Smooth muscle cell (in vitro differentiated cells): ENCODE measurements around the gene LILRB3. TPM values are rescaled to one million over a fixed set of nuclear protein-coding genes. Genes with fewer than 3 reads are reported as not detected.

Experiments
- DNase-seq: peaks from one replicate; lab custom pipeline; 2025; ENCODE audit not compliant: unreplicated experiment; lab: John Stamatoyannopoulos, UW
- H2AFZ ChIP-seq: fragments of 200-600 bp; sonication (generic); 2 replicates; pipeline ENCODE4 v1.6.0; 2016; ENCODE audit warnings: antibody characterized with exemption, low read depth, mild to moderate bottlenecking
- H3F3A ChIP-seq: fragments of 200-600 bp; sonication (generic); 2 replicates; pipeline ENCODE4 v1.6.0; 2017; ENCODE audit warnings: antibody characterized with exemption, low read depth
- H3K27ac ChIP-seq: fragments of 200-600 bp; sonication (generic); 2 replicates; pipeline ENCODE4 v1.5.1; 2016; ENCODE audit warnings: low read depth, mild to moderate bottlenecking
- H3K27me3 ChIP-seq: fragments of 200-600 bp; sonication (generic); 2 replicates; pipeline ENCODE4 v1.6.1; 2016; ENCODE audit warnings: low read depth, mild to moderate bottlenecking
- H3K36me3 ChIP-seq: fragments of 200-600 bp; sonication (generic); 2 replicates; pipeline ENCODE4 v1.5.1; 2016; ENCODE audit warnings: low read depth
- H3K4me1 ChIP-seq: fragments of 200-600 bp; sonication (generic); 2 replicates; pipeline ENCODE4 v1.5.1; 2016; ENCODE audit warnings: low read depth
- H3K4me2 ChIP-seq: fragments of 200-600 bp; sonication (generic); 2 replicates; pipeline ENCODE4 v1.6.0; 2016; ENCODE audit warnings: mild to moderate bottlenecking
- H3K4me3 ChIP-seq: fragments of 200-600 bp; sonication (generic); 2 replicates; pipeline ENCODE4 v1.5.1; 2016; ENCODE audit warnings: mild to moderate bottlenecking
- H3K79me2 ChIP-seq: fragments of 200-600 bp; sonication (generic); 2 replicates; pipeline ENCODE4 v1.6.0; 2016; ENCODE audit warnings: low read depth, mild to moderate bottlenecking
- H3K9ac ChIP-seq: fragments of 200-600 bp; sonication (generic); 2 replicates; pipeline ENCODE4 v1.6.0; 2016; ENCODE audit warnings: low read depth
- H3K9me3 ChIP-seq: fragments of 200-600 bp; sonication (generic); replicated peaks from 2 replicates; pipeline ENCODE4 v1.5.1; 2016; ENCODE audit warnings: low read depth
- H4K20me1 ChIP-seq: fragments of 200-600 bp; sonication (generic); 2 replicates; pipeline ENCODE4 v1.6.0; 2016; ENCODE audit warnings: low read depth
- CTCF ChIP-seq: fragments of 200-600 bp; sonication (generic); IDR thresholded peaks from 2 replicates; pipeline ENCODE4 v1.5.1; 2017; ENCODE audit warnings: borderline replicate concordance, mild to moderate bottlenecking, antibody characterized with exemption; ENCODE audit not compliant: insufficient read depth, poor library complexity, severe bottlenecking
- WGBS: methylation state at CpG from one replicate; pipeline ENCODE4 v1.1.7; 2016; ENCODE audit warnings: low lambda C conversion rate; 5-methylcytosine and 5-hydroxymethylcytosine counted together
- polyA plus RNA-seq: library from polyadenylated mRNA; unstranded; fragments of >200 nt; fragmentation: Nextera tagmentation; extraction: Ambion mirVana; gene quantifications from 2 replicates; pipeline ENCODE4 v1.2.1, GENCODE V29; 2016
- total RNA-seq: library from RNA; depleted of rRNA; stranded (reverse); fragments of >200 nt; gene quantifications from 2 replicates; pipeline ENCODE4 v1.2.3, GENCODE V29; 2014

Gene LILRB3
- total and polyA plus RNA-seq, 2 experiments from 2014 or later, result 0.06 TPM; not detected in 1

DNA sequence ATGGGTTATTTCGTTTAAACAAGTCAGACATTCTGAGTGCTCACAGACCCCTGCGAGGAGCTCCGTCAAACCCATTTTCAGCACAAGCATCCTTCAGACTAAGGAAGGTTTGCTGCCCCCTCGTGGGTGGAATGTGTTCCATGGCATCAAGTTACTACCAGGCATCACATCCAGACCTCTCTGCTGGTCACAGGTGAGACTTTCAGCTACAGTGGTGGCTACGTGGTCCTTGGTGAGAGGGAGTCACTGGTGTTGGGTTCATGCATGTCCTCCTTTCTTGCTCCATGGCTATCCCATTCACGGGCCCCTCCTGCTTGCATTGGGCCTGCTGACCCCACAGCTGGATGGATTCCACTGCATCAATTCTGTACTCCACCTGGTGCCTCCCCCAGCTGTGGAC, 43.3 kb upstream of the LILRB3 start:
- H3K9me3 ChIP-seq, result no peaks in the 10 kb centered on the region
- no peaks in the 10 kb centered on the region for H3F3A ChIP-seq
- no peak overlapping the region for H2AFZ ChIP-seq
- H3K79me2 ChIP-seq, result no peaks in the 10 kb centered on the region
- TF ChIP-seq CTCF, result peak; percentile 73
- no peaks in the 10 kb centered on the region for H3K4me1 ChIP-seq
- WGBS, result 12% methylated on average over 6 of the region's 6 CpGs
- peaks cover 9% of the 10 kb centered on the region for H3K27me3 ChIP-seq
- no peak overlapping the region for H3K9ac ChIP-seq
- H3K4me2 ChIP-seq, result no peak overlapping the region
- no peaks in the 10 kb centered on the region for H4K20me1 ChIP-seq
- H3K27ac ChIP-seq, result no peak overlapping the region
- peak; percentile 7 for DNase-seq
- H3K4me3 ChIP-seq, result no peak overlapping the region
- no peaks in the 10 kb centered on the region for H3K36me3 ChIP-seq

GRCh38 chr19:54262470-54262869, 39.7 kb upstream of the LILRB3 start:
- Histone ChIP-seq H3F3A (no peaks in the 10 kb centered on the region), H3K79me2 (no peaks in the 10 kb centered on the region), H4K20me1 (no peaks in the 10 kb centered on the region), H3K36me3 (no peaks in the 10 kb centered on the region), H3K9ac (no peak overlapping the region), H3K4me2 (no peak overlapping the region), H2AFZ (no peak overlapping the region), H3K27me3 (peaks cover under 1% of the 10 kb centered on the region), H3K4me1 (no peaks in the 10 kb centered on the region), H3K27ac (no peak overlapping the region), H3K9me3 (no peaks in the 10 kb centered on the region), H3K4me3 (no peak overlapping the region)
- 92% methylated on average over 2 of the region's 2 CpGs for WGBS
- TF ChIP-seq CTCF, result no peak
- no peak for DNase-seq

GRCh38 chr19:54262066-54262465, 39.3 kb upstream of the LILRB3 start:
- no peak overlapping the region for H3K4me2 ChIP-seq
- H3K9ac ChIP-seq, result no peak overlapping the region
- H3K79me2 ChIP-seq, result no peaks in the 10 kb centered on the region
- no peak overlapping the region for H3K4me3 ChIP-seq
- no peaks in the 10 kb centered on the region for H3K9me3 ChIP-seq
- 88% methylated on average over 11 of the region's 11 CpGs for WGBS
- DNase-seq, result no peak
- no peak overlapping the region for H3K27ac ChIP-seq
- no peaks in the 10 kb centered on the region for H3F3A ChIP-seq
- no peaks in the 10 kb centered on the region for H3K4me1 ChIP-seq
- no peaks in the 10 kb centered on the region for H3K36me3 ChIP-seq
- TF ChIP-seq CTCF, result no peak
- no peaks in the 10 kb centered on the region for H3K27me3 ChIP-seq
- no peaks in the 10 kb centered on the region for H4K20me1 ChIP-seq
- no peak overlapping the region for H2AFZ ChIP-seq

DNA sequence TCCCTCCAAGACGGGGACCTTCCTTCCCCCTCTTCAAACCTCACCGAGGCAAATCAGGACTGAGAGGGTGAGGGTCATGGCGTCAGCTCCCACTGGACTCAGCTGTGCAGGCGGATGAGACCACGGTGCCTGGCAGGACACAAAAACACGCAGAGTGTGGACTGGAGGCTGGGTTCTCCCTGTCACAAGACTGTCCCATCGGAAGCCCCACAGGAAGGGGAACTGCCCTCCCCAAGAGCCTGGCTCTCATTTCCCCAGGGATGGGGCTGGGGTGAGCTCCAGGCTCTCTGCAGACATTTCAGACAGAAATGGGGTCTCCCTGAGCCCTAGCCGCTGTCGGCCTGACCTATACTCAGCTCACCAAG, 34.3 kb upstream of the LILRB3 start, which contains the start of gene LILRB5:
LILRB5 (minus strand) TSS at position 158 of the 365 bp plus-strand sequence; CDS start at position 78, 80 bp downstream.
- Histone ChIP-seq H3K4me3 (no peak within 1 kb of the TSS), H3K9ac (no peak within 1 kb of the TSS), H3K9me3 (no peaks in the 10 kb centered on the region), H3K36me3 (no peaks in the 10 kb centered on the region), H3K4me2 (no peak within 1 kb of the TSS), H3K27me3 (peaks cover 3% of the 10 kb centered on the region), H3K27ac (no peak within 1 kb of the TSS), H3K79me2 (no peaks in the 10 kb centered on the region), H2AFZ (no peak within 1 kb of the TSS), H3K4me1 (no peaks in the 10 kb centered on the region), H3F3A (no peaks in the 10 kb centered on the region), H4K20me1 (no peaks in the 10 kb centered on the region)
- no peak for TF ChIP-seq CTCF
- no peak for DNase-seq
- 89% methylated on average over 9 of the region's 9 CpGs for whole genome bisulfite sequencing
